ENCODE results near the gene ITPKC.
"Not testable (repeated sequence)": the region's sequence is repeated elsewhere in the genome, so short reads cannot be mapped to it uniquely, and the experiment has no call there.

Gene ITPKC

DNA sequence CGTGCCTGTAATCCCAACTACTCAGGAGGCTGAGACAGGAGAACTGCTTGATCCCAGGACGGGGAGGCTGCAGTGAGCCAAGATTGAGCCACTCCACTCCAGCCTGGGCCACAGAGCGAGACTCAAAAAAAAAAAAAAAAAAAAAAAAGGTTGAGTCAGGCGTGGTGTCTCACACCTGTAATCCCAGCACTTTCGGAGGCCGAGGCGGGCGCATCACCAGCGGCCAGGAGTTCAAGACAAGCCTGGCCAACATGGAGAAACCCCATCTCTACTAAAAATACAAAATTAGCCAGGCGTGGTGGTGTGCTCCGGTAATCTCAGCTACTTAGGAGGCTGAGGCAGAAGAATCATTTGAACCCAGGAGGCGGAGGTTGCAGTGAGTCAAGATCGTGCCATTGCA lies 49.5 kb downstream of the ITPKC start:
- DNase-seq (ENCODE audit: low spot score) = not testable (repeated sequence)

DNA sequence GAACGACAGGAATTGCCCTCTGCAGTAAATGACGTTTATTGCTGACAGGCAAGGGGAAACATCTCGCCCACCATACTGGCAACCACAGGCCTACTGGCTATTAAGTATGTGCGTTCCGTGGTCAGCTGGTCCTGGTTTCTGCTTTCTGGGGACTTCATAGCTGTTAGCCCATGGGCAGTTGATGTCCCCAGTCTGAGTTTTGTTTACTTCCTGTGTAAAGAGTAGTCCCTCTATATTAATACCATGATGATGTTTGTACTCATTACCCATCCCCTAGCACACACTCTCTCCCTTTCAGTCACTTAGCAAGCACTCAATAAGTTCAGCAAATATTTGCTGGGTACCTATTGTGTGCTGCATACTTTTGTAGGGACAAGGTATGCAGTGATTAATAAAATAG lies 52.0 kb downstream of the ITPKC start:
- no peak for DNase-seq (ENCODE audit: low spot score)

DNA sequence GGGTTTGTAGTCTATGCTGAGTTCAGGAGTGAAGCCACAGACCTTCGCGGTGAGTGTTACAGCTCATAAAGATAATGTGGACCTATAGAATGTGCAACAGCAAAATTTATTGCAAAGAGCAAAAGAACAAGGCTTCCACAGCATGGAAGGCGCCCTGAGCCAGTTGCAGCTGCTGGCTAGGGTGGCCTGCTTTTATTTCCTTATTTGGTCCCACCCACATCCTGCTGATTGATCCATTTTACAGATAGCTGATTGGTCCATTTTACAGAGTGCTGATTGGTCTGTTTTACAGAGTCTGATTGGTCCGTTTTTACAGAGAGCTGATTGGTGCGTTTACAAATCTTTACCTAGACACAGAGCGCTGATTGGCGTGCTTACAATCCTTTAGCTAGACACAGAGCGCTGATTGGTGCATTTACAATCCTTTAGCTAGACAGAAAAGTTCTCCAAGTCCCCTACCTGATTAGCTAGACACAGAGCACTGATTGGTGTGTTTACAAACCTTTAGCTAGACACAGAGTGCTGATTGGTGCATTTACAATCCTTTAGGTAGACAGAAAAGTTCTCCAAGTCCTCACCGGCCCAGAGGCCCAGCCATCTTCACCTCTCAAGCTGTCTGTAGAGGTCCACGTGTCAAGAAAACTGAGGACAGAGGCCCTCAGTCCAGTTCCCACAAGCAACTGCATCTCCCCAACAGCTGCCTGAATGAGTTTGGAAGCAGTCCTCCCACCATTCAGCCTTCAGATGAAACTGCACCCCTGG lies 54.4 kb downstream of the ITPKC start:
- peak; percentile 40 for DNase-seq (ENCODE audit: low spot score)

DNA sequence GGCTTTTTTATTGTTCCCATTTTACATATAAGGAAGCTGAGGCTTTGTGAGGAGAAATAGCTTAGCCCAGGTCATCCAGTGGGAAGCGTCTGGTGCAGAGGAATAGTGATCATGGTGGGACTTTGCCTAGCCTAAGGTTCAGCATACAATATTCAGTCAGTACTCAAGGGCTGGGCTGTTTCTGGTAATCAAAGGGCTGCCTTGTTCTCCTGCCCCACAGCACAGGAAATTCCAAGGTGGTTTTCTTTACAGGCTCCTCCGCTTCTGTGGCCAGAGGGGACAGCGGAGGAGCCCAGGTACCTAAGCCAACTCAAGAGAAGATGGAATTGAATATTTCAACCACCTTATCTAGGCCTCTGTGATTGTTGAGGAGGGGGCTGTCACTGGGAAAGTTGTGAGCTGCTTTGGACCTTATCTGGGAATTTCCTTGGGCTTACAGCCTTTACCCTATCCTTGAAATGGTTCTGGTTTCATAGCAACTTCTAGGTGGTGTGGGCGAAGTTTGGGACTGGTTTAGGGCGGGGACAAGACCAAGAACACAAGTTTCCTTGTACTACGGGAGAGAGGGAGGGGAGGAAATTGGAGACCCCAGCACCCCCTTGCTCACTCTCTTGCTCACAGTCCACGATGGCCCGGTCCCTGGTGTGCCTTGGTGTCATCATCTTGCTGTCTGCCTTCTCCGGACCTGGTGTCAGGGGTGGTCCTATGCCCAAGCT lies 58.2 kb downstream of the ITPKC start, which contains the start of gene MIA:
Gene MIA, plus strand, starts transcription at position 606 of the 716 bp plus-strand sequence. Its CDS starts 22 bp downstream, at position 628.
- DNase-seq (ENCODE audit: low spot score) = no peak

DNA sequence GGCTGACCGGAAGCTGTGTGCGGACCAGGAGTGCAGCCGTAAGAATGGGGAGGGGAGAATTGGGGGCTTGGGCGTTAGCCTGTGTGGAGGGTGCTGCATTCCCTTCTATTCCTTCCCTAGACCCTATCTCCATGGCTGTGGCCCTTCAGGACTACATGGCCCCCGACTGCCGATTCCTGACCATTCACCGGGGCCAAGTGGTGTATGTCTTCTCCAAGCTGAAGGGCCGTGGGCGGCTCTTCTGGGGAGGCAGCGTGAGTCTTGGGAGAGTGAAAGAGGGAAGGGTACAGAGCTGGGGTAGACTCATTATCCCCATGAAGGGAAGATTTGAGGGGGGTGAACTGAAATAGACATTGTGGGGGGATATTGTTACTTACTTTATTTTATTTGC lies 58.7 kb downstream of the ITPKC start:
- no peak for DNase-seq (ENCODE audit: low spot score)

DNA sequence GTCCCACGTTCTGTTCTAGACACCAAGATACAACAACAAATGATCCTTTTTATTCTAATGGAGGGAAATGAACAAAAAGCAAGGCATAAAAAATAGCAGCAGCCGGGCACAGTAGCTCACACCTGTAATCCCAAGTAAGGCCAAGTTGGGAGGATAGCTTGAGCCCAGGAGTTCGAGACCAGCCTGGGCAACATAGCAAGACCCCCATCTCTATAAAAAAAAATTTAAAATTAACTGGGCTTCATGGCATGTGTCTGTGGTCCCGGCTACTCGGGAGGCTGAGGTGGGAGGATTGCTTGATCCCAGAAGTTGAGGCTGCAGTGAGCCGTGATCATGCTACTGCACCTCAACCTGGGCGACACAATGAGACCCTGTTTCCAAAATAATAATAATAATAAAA lies 59.5 kb downstream of the ITPKC start:
- no peak for DNase-seq (ENCODE audit: low spot score)

DNA sequence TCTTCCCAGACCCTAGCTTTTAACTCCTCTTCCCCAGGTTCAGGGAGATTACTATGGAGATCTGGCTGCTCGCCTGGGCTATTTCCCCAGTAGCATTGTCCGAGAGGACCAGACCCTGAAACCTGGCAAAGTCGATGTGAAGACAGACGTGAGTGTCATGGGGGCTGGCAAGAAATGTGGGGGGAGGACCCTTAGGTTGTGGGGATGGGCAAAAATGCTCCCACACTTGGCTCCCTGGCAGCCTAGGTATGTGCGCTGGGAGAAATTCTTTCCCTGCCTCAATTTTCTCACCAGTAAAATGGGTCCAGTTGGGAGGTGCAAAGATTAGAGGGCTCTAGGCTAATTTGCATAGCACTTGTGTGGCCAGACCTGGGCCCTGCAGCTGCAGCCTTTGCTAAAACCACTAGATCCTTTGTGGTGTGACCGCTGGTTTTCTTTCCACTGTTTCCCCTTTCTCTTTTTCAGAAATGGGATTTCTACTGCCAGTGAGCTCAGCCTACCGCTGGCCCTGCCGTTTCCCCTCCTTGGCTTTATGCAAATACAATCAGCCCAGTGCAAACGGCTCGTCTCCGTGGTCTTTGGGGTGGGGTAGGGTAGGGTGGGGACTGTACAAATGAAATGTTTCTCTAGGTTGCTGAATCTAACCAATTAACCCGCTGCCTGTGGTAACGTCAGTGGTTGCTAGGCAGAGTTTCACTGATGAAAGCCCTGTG lies 60.2 kb downstream of the ITPKC start:
- DNase-seq (ENCODE audit: low spot score) = peak; percentile 95

DNA sequence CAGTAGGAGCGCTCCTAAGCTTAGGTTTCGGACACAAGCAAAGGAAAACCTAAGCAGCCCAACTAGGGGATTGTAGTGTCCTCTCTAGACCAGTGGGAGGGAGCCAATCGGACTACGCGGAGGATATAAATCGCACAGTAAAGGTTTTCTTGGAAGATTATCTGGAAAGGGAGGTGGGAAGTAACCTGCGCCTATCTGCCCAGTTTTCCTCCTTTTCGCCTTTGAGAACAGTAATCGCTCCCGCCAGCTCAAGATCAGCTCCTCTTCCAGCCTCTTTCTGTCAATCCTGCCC lies 60.7 kb downstream of the ITPKC start:
- DNase-seq (ENCODE audit: low spot score) = no peak

DNA sequence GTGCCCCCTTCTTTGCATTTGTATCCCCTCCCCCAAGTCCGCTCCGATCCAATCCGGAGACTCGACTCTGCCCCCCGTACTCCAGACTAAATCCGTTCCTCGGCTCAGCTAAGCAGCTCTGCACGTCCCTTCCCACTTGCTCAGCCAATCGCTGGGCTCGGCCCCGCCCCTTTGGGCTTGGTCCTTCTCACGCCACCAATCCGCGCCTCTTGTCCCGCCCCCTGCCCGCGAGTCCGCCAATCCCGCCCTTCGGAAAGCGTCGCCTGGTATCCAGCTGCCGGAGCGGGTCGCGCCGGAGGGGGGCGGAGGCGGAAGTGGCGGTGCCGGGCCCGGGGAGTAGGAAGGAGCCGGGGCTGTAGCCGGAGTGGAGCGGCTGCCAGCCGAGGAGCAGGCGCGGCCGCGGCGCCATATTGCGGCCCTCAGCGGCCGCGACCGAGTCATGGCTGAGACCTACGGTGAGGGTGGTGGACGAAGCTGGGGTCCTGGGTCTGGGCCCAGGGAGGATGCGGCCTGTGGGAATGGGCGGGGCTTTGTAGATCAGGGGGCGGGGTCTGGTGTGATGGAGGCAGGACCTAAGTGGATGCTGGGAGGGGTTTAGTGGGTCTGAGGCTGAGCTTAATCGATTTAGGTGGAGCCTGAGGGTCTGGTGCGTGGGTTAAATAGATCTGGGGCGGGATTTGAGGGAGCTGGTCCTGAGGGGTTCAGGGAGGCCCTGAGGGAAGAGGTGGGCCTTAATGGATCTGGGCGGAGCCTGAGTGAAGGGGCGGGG lies 61.2 kb downstream of the ITPKC start, which contains the start of gene RAB4B:
Gene RAB4B, plus strand, starts transcription at position 311 of the 769 bp plus-strand sequence. Its CDS starts 129 bp downstream, at position 440.
- DNase-seq (ENCODE audit: low spot score) = peak; percentile 100

DNA sequence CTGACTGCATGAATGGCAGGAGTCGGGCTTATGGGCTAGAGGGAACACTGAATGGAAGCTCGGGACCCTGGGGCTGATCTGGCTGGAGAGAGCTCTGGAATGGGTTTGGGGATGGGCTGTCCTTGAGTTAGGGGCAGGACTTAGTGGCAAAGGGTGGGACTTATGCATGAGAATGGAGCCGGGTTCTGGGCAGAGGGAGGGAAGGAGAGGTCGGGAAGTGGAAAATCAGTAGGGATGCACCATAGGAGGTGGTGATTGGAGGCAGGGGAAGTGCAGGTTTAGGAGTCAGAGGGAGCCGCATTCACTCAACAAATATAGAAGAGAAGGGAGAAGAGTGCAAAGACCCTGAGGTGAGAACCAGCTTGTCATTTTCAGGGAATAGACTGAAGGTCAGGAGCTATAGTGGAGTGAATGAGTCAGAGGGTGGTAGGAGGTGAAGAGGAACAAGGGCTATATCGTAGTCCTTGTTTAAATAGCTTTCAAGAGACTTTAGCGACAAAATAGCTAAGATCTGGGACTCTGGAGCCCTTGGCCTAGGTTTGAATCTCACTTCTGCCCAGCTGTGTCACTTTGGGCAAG lies 61.9 kb downstream of the ITPKC start:
- DNase-seq (ENCODE audit: low spot score) = no peak

DNA sequence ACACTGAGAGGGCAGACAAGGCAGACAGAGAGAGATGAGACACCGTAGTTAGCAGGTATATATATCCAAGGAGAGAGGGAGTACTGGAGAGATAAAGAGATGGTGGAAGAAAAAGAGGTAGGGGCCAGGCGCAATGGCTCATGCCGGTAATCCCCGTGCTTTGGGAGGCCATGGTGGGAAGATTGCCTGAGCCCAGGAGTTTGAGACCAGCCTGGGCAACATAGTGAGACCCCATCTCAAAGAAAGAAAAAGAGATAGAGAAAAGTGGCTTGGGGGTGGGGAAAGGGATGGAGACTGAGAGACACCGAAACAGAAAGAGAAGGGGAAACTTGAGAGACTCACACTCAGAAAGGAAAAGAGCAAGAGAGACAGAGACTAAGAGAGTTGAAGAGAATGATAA lies 63.7 kb downstream of the ITPKC start:
- no peak for DNase-seq (ENCODE audit: low spot score)

DNA sequence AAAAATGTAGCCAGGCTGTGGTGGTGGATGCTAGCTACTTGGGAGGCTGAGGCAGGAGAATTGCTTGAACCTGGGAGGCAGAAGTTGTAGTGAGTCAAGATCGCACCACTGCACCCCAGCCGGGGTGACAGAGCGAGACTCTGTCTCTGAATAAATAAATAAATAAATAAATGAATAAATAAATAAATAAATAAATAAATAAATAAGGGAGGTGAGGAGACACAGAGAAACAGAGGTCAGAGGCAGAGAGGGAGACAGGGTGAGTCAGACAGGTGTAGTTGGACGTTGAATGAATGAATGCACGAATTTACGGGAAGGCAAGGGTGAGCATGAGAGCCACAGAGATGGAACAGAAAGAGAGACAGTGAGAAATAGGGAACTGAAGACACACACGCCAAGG lies 64.2 kb downstream of the ITPKC start:
- DNase-seq (ENCODE audit: low spot score) = no peak

DNA sequence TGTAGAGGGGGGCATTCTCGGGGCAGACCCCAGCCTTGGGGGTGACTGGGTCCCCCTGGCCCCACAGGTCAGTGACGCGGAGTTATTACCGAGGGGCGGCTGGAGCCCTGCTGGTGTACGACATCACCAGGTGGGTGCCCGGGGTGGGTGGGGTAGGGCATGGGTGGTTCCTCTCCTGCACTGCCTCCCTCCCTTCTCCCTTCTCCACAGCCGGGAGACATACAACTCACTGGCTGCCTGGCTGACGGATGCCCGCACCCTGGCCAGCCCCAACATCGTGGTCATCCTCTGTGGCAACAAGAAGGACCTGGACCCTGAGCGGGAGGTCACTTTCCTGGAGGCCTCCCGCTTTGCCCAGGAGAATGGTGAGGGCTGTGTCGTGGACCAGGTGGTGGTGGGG lies 66.8 kb downstream of the ITPKC start:
- DNase-seq (ENCODE audit: low spot score) = no peak

DNA sequence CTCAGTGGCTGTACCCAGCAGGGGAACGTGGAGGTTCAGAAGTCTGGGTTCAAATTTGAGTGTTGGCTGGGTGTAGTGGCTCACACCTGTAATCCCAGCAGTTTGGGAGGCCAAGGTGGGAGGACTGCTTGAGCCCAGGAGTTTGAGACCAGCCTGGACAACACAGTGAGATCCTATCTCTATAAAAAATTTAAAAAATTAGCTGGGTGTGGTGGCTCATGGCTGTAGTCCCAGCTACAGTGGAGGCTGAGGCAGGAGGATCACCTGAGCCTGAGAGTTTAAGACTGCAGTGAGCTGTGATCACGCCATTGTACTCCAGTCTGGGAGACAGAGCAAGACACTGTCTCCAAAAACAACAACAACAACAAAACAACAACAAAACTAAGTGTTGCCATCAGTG lies 67.2 kb downstream of the ITPKC start:
- DNase-seq (ENCODE audit: low spot score) = not testable (repeated sequence)

DNA sequence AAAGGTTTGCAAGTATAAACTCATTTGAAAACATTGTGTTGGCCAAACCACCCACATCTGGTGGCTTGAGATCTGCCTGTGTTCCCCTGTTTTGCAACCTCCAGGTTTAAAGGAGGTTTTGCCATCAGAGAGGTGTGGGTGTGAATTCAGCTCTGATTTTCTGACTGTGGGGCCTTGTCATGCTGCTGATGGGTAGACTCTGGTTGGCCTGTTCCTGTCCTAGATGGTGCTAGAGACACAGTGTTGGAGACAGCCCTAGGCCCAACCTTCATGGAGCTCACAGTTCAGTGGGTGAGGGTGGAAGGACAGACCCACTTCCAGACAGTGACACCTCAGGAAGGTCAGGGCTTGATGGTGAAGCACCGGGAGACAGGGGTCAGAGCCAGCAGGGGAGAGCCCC lies 68.6 kb downstream of the ITPKC start:
- no peak for DNase-seq (ENCODE audit: low spot score)

DNA sequence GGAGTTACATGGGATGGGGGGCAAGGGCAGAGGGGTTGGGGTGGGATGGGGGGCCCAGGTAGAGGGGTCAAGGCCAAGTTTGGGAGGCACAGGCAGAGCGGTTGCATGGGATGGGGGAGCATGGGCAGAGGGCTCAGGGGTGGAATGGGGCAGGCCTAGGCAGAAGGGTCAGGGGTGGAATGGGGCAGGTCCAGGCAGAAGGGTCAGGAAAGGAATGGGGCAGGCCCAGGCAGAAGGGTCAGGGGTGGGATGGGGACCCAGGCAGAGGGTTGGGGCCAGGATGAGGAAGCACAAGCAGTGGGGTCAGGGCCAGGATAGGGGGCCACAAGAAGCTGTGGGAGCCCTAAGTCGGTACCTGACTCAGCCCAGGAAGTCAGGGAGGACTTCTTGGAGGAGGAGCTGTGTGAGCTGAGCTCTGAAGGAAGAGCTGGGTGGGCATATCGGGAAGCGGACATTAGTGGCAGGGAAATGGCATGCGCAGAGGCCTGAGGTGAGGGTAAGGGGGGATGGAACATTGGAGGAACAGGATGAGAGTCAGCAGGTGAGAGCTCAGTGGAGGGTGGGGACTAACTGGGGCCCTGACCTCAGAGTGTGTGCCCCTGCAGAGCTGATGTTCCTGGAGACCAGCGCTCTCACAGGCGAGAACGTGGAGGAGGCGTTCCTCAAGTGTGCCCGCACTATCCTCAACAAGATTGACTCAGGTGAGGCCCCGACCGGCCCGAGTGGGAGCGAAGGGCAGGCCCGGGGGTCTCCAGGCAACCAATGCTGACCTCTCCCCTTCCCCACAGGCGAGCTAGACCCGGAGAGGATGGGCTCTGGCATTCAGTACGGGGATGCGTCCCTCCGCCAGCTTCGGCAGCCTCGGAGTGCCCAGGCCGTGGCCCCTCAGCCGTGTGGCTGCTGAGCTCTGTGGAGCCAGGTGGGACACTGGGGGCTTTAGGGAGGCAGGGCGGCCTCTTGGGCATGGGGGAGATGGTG lies 69.4 kb downstream of the ITPKC start:
- no peak for DNase-seq (ENCODE audit: low spot score)
